Amniotic stem cell (primary cell): ENCODE results near the gene NCAPG2.

Experiments
- DNase-seq: peaks from one replicate; lab custom pipeline; 2025; lab: John Stamatoyannopoulos, UW

The NCAPG2 gene

DNA sequence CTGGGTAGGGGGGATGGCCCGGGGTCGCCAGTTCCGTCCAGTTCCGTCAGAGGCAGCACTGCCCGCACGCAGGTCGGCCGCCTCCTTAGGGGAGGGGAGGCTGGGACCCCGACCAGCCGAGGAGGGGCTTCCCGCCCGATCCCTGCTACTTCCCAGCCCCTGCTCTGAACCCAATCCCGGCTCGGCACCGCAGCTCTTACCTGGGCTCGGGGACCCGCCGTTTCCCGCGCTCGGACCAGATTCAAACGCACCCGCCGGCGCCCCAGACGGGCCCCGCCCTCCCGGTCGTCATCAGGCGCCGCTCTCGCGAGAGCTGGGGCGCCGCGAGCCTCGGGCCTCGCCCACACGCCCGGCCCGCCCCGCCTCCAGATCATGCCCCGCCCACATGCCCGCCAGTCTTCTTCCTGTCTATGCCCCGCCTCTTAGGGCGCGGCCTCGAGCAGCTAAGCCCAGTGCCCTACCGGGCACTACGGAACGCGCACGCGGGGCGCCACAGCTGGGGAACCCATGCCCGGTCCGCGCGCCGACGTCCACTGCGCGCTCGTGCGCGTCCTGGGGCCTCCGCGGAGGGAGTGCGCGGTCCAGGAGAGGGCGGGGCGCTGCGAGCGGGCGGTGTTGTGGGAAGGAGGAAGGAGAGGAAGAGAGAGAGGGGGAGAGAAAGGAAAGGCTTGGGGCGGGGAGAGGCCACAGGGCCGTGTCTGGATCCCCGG is at the start of gene NCAPG2:
Gene NCAPG2 (minus strand): TSS at position 281 of the 710 bp plus-strand sequence. CDS start 2,905 bp downstream, outside the sequence.
- peak; percentile 96 for DNase-seq

DNA sequence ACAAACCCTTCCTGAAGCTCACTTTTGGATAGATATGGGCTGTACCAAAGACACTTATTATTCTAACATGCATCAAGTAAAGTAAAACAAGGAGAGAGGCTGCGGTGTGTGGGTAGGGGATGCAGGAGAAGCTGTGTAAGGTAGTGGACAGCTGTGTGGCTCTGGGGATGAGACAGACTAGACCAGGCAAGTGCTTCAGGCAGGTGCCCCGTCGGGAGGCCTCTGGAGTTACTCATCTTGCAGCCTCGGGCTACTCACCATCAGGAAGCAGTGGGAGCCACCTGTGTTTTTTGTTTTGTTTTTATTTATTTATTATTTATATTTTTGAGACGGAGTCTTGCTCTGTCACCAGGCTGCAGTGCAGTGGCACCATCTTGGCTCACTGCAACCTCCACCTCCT is 49.3 kb upstream of the NCAPG2 start:
- no peak for DNase-seq

DNA sequence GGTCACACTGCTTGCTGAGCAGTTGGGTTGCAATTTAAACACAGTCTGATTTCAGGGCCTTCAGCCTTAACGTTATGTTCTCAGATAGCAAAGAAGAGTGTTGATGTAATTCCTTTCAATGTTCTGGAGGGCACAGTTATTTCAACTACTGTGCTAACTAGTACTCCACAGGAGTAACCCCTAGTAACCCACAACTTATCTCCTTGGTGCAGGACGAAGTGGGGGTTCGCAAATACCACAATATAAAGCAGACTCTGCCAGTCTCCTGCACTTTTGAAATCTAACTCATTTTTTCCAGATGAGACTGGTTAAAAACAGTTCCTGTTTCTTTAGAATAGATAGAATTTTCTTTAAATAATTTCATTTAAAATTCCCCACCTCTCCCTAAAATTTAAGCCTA is 47.1 kb upstream of the NCAPG2 start:
- no peak for DNase-seq

DNA sequence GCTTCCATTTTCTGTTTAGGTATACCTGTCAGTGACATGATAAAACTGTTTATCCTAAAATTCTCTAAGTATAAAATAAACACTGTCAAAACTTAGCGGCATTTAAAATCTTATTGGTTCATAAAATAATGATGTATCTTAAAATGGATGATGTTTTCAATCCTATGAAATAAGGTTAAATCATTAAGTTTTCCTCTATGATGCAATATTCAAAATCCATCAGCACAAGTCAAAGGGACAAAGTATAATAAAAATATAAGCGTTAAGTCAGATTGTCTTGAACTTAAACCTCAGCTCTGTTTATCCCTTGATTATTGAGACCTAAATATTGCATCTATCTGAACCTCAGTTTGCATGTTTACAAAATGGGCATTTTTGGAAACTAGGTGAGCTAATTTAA is 46.6 kb upstream of the NCAPG2 start:
- no peak for DNase-seq

DNA sequence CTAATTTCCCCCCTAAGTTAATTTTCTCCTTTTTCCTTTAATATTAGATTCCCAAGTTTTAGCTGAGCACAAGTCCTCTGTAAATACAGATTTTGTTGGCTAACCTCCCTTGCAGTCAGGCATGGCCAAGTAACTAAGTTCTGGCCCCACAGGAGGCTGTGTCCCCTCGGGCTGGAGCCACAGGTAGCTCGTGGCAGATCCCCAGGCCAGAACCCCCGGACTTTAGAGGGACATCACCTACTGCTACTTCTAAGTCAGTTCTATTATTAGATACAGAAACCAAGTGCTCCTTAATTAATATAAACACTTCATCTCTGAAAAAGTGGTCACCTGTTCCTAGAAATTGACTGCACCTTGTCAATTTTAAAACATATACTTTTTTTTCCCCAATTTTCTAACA is 46.1 kb upstream of the NCAPG2 start:
- DNase-seq = no peak

DNA sequence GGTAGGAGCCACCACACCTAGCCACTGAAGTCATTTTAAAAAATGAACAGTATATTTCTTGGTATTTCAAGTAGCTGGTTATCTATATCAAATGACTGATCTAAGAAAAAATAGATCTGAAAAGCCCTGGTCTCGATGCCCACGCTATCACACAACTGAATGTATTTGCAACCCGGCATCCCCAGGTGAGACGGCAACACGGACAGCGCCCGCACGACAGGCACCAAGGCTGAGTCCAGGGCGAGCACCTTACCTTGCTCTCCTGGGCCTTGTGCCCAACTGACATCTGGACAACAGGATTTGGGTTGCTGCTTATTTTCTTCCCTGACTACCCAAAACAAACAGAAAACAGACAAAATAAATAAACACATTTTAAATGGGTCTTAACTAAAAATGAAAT is 44.8 kb upstream of the NCAPG2 start:
- DNase-seq = no peak

GRCh38 chr7:158748335-158748734 is 43.7 kb upstream of the NCAPG2 start:
- DNase-seq = no peak

GRCh38 chr7:158747408-158747807 is 42.8 kb upstream of the NCAPG2 start:
- no peak for DNase-seq

GRCh38 chr7:158746957-158747356 is 42.4 kb upstream of the NCAPG2 start:
- no peak for DNase-seq

GRCh38 chr7:158745057-158745715 is 40.6 kb upstream of the NCAPG2 start:
- no peak for DNase-seq

- DNase-seq = no peak
Measured at GRCh38 chr7:158744070-158744469, 39.5 kb upstream of the NCAPG2 start.

DNA sequence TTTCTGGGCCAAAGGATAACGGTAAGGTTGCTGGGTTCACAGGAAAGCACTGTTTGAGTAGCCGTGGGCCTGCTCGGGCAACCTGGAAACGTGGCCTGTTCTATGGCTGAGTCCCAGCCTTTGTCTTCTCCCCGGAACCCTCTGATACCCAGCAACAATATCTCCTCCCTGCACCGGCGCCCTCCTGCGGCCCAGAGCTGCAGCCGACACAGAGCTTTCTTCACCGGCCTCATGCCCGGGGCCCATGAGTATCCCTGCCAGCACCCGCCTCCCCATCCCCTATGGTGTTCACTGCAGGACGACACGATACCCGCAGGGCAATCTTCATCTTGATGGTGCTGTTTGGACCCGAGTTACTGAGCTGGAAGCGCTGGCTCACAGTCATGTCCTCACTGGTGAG is 38.6 kb upstream of the NCAPG2 start:
- no peak for DNase-seq

GRCh38 chr7:158742065-158742821 is 37.6 kb upstream of the NCAPG2 start:
- DNase-seq = no peak

GRCh38 chr7:158741294-158741666 is 36.7 kb upstream of the NCAPG2 start:
- DNase-seq = no peak

DNA sequence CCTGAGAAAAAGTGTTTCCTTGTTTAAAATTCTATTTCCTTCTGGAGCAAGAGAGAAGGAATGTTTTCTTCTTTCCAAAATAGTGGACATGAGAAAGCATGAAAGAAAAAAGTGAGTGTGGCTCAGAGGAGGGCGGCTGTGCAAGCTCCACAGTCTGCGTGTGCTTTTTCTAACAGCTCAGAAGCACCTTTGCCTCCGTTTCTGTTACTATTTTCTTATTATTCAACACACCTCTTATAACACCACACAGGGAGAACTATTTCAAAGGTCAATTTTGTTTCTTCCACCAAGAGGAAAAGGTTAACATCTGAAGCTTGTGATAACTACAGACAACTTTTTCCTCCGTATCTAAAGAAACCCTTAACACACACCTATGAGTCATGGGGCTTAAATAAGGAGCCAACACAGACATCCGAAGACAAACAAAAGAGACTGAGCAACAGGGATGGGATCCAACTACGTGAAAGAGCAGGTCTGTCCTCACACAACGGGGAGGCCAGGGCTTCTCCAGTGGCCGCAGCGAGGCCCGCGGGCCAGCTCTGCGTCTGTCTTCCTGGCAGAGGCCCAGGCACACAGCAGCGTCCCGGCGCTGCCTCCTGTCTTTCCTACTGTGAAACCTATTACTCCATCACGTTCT is 36.2 kb upstream of the NCAPG2 start:
- DNase-seq = peak; percentile 30

- peak; percentile 13 for DNase-seq
Measured at GRCh38 chr7:158740013-158740656, 35.5 kb upstream of the NCAPG2 start.

- DNase-seq = no peak
Measured at GRCh38 chr7:158738841-158739240, 34.2 kb upstream of the NCAPG2 start.

DNA sequence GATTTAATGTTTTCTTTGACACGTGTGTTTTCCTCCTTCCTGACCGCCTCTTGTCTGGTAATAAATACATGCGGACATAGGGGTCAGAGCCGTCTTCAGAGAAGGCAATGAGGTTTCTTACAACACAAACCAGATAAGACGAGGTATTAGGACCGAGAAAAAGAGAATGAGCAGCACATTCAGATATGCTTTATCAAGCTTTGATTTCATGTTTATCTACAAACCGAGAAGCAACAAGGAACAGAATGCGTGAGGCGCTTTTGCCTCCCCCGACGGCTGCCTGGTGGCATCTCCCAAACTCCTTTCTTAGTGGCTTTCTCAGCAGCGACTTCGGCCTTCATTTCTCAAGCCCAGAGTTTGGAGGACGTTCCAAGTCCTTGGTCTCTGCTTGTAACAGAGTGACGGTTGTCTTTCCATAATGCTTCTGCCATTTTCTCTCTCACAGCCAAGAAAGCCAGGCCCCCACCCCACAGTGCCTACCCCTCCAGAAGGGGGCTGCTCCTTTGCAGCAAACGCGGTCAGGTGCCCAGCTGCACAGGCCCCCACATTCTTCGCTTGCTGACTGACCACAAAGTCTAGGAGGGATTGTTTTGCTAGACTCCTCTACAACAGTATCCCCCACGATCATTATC is 32.6 kb upstream of the NCAPG2 start:
- no peak for DNase-seq

DNA sequence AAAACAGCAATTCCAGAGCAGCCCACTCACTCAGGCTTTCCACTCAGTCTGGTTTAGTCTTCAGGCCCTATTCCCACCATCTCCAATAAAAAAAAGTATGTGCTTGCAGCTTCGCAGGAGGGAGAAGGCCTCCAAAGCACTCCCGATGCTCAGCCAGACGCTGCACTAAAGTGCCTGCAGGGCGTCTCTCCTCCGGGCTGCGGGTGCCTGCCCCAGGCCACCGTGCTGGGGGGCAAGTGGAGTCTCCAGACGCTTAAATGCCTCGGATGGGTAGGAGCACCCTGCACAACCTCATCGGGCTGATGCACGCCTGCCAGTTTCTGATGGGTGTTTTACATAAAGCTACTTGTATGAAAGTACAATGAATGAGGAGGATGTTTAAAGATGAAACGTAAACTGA is 31.3 kb upstream of the NCAPG2 start:
- DNase-seq = no peak

DNA sequence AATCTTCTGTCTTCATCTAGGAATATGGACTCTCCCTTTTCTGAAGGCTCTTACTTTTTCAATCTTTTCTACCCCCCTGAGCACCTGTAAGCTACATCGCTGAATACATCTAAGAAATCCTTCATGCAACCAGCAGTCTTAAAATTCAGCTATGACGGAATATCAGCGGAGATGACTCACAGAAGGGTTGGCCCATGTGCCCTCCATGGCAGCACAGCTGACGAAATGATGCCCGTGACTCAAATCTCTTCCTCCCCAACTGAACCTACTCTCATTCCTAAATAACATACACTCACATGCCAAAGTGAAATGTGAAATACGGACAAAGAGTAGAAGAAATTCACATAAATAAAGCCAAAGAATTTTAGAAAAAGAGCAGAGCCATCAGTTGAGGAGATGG is 30.3 kb upstream of the NCAPG2 start:
- DNase-seq = peak; percentile 82

DNA sequence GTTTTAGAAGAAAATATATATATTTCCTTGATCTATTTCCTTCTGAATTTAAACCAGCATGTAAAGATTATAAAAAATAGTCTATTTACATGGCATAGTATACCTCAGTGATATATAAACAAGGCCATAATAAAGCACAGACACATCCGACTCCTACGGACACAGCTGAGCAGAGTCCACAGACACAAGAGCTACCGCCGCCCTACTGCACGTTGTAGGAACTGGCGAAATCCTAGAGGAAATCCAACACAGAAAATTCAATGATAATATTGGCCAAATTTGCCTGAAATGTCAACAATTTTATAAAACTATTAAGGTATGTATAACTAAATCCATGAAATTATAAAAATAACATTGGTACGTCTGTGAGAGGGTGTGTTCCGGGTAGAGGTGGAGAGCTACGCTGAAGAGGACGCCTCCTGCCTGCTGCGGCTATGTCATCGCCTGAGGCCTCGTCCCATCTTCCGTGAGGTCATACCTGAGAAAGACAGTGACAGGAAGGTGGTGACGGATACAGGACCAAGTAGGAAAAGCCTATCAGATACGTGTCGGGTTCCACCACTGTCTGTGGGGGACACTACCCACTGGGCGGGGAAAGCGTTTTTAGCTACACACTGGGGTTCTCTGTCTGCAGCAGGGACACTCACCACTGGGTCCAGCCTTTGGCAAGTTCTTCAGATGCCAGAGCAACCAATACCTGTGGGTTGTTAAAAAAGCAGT is 29.3 kb upstream of the NCAPG2 start:
- no peak for DNase-seq
